ENCODE results near the gene KIF5C. TPM values are rescaled to one million over a fixed set of nuclear protein-coding genes. Genes with fewer than 3 reads are reported as not detected.

KIF5C gene
- total and polyA plus RNA-seq, 2 experiments from 2014 or later, result 45.0 to 49.1 TPM

GRCh38 chr2:148969659-148970061 is 94.6 kb downstream of the KIF5C start (continued):
- TF ChIP-seq ZNF462 (CRISPR knock-in tag; IDR thresholded peaks at IDR 0.05) (no peak), EZH2 (IDR thresholded peaks at IDR 0.05; ENCODE audit: low read depth, unreplicated experiment) (no peak)

- Histone ChIP-seq H3K27ac (ENCODE audit: low read depth) (no peak overlapping the region), H3K36me3 (ENCODE audit: insufficient read depth) (no peaks in the 10 kb centered on the region), H3K4me2 (no peak overlapping the region), H4K20me1 (replicated peaks; ENCODE audit: insufficient read depth) (peaks cover 4% of the 10 kb centered on the region; the same call in 1 of the 2 replicates), H3F3A (replicated peaks; ENCODE audit: low read depth) (no peaks in the 10 kb centered on the region), H3K4me3 (no peak overlapping the region), H2AFZ (no peak overlapping the region), H3K79me2 (replicated peaks; ENCODE audit: insufficient read depth) (no peaks in the 10 kb centered on the region; the same call in 1 of the 2 replicates), H3K27me3 (ENCODE audit: insufficient read depth) (no peaks in the 10 kb centered on the region), H3K9me2 (ENCODE audit: insufficient read depth) (peaks cover 4% of the 10 kb centered on the region; the same call in 1 of the 2 replicates), H3K4me1 (ENCODE audit: insufficient read depth) (peaks cover 39% of the 10 kb centered on the region)
- Mint-ChIP-seq H3K4me1 (peaks cover 50% of the 10 kb centered on the region), H3K9me3 (no peaks in the 10 kb centered on the region), H3K4me3 (no peak overlapping the region), H3K27ac (no peak overlapping the region), H3K27me3 (ENCODE audit: insufficient read depth, low read depth, poor library complexity) (peaks cover 5% of the 10 kb centered on the region), H3K36me3 (ENCODE audit: low read depth) (peaks cover 20% of the 10 kb centered on the region; the same call in 2 of the 3 replicates)
- ATAC-seq (no peak), DNase-seq (ENCODE audit: low spot score) (no peak)
- TF ChIP-seq ZNF462 (CRISPR knock-in tag; IDR thresholded peaks at IDR 0.05), result no peak
- no peak for TF ChIP-seq ZNF114 (CRISPR knock-in tag; IDR thresholded peaks at IDR 0.05)
- TF ChIP-seq NANOG (IDR thresholded peaks at IDR 0.05; ENCODE audit: borderline replicate concordance), result no peak
- TF ChIP-seq ZNF331 (CRISPR knock-in tag; IDR thresholded peaks at IDR 0.05; ENCODE audit: low read depth), result no peak
- TF ChIP-seq CTCF (conservative IDR thresholded peaks at IDR 0.05; ENCODE audit: low read depth in 2 of 2), result no peak
- TF ChIP-seq EZH2 (IDR thresholded peaks at IDR 0.05; ENCODE audit: low read depth, unreplicated experiment), result no peak
- TF ChIP-seq EZH2phosphoT487 (IDR thresholded peaks at IDR 0.05; ENCODE audit: unreplicated experiment), result no peak
- TF ChIP-seq POLR2AphosphoS5 (IDR thresholded peaks at IDR 0.05; ENCODE audit: low read depth), result no peak
These were observed 95.4 kb downstream of the KIF5C start for GRCh38 chr2:148970385-148970784.

All from GM23338 (cell line).